T-helper 1 cell treated with Interleukin-12 subunit alpha and Interleukin-12 subunit beta and Interleukin-4 antibody, amounts not matched to agents 30 ng/mL and 1 ng/mL, for 36 hours (primary cell): ENCODE data around the gene DNAJC5G. TPM values are rescaled to one million over a fixed set of nuclear protein-coding genes. Genes with fewer than 3 reads are reported as not detected.
"Not testable (repeated sequence)": the region's sequence is repeated elsewhere in the genome, so short reads cannot be mapped to it uniquely, and the experiment has no call there.

Source experiments
- intact Hi-C: fragments of 100-400 bp; cut with micrococcal nuclease; formaldehyde crosslinking; loops from one replicate; pipeline ENCODE4 v1.15.1; 2024
- total RNA-seq: library from RNA; stranded (reverse); gene quantifications from 2 replicates; pipeline ENCODE4 v1.2.3, GENCODE V29; 2022

DNAJC5G gene
- total RNA-seq, 1 donor from 2014 or later = not detected

DNA sequence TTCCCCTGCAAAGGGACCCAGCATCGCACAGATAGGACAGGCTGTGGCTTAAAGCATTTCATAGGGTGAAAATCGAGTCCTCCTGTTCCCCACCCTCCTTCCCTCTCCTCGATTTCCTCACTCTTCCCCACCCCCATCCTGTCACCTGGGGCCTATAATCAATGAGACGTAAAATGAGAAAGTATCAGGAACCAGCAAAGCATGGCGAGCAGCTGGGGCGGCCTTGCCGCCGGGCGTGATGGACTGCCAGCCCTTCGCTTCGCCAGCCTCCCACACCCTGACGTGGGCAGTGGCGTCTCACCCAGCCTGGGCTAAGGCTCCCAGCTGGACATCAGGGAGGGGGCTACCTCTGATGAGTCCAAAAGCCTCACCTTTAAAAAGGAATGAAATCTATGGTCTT lies 23.5 kb upstream of the DNAJC5G start:
- intact Hi-C loops = no loop called here

DNA sequence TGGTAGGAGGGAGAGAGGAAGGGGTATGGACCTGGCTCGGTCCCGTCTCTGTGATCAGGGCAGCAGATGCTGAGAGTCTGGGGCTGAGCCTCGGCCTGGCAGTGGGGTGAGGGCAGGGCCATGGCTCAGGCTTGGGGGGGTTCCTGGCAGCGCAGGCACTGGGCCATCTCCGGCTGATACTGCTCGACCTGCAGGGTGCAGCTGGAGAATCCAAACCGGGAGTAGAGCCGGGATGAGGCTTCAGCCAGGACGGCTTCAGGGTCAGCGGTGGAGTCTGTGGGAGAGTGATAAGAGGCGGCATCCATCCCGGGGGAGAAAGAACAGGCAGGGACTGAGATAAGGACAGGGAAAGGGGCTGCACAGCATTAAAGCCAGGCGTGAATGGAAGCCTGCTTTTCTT lies 20.0 kb upstream of the DNAJC5G start:
- intact Hi-C loops = no loop called here

DNA sequence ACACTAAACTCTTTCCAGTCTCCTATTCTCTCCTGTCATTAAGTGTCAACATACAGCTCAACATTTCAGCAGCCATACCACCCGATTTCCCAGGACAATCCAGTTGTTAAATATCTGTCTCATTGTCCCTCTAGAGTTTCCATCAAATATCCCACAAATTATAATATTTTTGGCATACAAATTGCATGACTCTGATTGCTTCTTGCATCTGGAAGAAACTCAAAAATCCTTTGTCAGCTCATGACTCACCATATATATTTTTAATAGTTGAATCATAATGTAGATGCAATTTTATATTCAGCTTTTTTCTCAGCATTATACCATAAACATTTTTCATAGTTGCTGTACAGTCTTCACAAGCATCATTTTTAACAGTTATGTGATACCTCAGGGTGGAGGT lies 19.6 kb upstream of the DNAJC5G start:
- intact Hi-C loops = no loop called here

DNA sequence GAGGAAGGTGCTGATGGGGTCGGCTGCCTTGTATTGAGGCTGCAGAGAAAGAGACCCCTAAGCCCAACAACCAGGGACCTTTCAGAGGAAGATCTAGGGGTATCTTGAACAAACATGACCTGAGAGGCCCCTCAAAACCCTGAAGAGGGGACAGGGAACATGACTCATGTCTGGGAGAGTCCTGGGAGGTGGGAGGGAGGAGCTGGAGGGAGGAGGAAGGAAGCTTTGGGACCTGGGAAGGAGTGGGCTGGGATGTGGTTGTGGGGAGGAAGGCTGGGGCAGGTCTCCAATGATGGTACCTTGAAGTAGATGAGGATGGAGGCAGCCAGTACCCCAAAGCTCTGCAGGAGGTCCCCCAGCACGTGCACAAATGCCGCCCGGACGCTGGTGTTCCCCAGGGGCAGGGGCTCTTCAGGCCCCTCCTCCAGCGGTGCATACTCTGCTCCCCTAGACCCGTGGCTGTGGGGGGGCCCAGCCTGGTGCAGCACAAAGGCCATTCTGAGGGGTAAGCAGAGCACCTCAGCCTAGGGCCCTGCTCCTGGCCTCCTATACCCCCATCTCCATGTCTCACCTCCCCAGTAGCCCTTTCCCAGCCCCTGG lies 18.3 kb upstream of the DNAJC5G start:
- intact Hi-C loops = no loop called here

DNA sequence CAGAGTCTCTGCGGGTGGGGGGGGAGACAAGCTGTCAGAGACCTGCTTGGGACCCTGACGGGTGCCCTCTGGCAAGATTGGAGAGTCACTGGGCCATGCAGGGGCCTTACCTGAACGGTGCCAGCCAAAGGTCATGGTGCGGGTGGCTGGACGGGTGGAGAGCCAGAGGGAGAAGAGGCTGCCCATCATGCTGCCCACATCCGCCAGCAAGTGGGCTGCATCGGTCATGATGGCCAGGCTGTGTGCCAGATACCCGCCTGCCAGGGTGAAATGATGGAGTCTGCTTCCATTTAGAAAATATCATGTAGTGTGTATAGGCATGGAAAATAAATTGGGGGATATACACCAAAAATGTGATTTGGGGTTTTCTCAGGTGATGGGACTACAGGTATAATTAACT lies 17.2 kb upstream of the DNAJC5G start:
- intact Hi-C loops = no loop called here

DNA sequence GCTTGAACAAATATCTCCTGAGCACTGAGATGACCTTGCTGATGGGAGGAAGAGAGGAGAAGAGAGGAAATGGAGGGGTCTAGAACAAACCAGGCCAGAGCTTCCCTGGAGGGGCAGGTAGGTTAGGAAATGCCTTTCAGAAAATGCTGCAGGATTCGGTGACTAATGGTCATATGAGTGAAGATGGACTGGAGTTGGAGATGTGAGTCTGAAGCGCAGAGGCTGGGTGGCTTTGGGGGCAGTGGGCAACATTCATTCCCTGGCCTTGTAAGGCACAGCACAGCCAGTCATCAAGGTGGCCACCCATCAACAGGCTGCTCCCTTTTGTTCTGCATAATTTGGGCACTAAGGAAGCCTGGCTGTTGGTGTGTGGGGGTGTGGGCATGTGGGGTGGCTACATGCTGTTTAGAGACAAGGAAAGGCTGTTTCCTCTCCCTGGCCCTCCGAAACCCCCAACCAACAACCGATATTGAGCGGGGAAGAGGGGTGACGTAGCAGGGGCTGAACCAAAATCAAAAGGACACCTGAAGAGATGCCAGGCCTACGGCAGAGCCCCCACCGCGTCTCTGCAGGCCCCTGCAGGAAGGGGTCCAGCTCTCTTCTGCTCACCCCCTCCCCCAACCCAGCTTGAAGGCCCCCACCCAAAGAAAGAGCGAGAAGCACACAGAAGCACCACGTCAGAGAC lies 13.8 kb upstream of the DNAJC5G start:
- intact Hi-C loops = loop anchor here (1.0 to 5.0 kb wide), 3 partner anchors 11 to 289 kb away; partner anchors contain the start of genes IFT172 and MAPRE3

DNA sequence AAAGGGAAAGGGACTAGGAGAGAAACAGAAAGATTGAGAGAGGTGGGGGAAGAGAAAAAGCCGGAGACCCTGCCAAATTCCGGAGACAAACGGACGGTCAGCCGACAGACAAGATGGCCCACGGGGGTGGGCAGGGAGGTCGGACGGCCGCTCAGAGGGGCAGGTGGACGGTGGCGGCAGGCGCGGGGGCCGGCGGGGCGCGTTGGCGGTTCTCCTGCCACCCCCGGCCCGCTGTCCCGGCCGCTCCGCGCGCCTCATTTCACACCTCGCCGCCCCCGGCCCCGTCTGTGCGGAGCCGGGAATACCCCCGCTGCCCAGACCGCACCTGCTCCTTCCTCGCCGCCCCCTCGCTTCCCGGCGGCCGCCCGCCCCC lies 13.3 kb upstream of the DNAJC5G start:
- intact Hi-C loops = loop anchor here (1.0 to 5.0 kb wide), 4 partner anchors 12 to 290 kb away; partner anchors contain the start of genes IFT172, KHK and MAPRE3

DNA sequence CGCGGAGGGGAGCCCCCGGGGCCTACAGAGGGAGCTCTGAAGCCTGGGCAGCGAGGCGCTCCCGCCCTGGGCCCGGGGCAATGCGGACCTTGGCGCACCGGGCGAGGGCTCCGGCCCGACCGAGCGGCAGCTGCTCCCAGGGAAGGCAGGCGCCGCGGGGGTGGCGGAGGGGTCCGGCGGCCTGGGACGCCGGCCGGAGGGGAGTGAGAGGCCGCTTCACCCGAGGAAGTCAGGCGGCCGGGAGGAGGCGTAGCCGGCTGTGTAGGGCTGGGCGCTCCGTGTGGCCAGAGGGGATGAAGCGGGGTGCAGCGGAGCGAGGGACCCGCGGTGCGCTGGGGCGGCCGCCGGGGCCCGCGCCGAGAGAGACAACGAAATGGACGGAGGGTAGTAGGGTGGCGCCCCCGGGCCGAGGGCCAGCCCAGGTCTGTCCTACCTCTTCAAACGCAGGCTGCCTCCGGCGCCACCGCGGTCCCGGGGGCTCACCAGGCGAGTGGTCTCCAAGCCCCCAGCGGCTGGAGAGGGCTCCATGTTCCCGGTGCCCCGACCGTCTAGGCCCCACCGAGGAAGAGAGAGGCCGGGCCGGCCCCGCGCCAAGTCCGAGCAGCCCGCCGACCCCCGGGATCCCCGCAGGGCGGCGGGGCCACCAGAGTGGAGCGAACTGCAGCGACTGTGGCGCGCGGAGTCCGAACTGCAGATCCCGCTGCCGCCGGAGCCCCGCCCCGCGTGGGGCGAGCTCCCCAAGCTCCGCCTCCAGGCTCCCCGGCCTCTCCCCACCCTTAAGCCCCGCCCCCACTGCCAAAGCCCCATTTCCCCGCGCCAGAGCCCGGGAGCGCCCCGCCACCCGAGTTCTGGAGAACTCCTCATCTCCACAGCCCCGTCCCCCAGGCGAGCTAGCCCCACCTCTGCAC lies 12.6 kb upstream of the DNAJC5G start, which contains the start of gene SLC30A3:
Gene SLC30A3, minus strand, starts transcription at position 669 of the 908 bp plus-strand sequence. Its CDS starts 141 bp downstream, at position 528.
- intact Hi-C loops = loop anchor here (1.0 to 5.0 kb wide), 6 partner anchors 50 to 290 kb away; partner anchors contain the start of genes ATRAID, IFT172, KHK and MAPRE3

DNA sequence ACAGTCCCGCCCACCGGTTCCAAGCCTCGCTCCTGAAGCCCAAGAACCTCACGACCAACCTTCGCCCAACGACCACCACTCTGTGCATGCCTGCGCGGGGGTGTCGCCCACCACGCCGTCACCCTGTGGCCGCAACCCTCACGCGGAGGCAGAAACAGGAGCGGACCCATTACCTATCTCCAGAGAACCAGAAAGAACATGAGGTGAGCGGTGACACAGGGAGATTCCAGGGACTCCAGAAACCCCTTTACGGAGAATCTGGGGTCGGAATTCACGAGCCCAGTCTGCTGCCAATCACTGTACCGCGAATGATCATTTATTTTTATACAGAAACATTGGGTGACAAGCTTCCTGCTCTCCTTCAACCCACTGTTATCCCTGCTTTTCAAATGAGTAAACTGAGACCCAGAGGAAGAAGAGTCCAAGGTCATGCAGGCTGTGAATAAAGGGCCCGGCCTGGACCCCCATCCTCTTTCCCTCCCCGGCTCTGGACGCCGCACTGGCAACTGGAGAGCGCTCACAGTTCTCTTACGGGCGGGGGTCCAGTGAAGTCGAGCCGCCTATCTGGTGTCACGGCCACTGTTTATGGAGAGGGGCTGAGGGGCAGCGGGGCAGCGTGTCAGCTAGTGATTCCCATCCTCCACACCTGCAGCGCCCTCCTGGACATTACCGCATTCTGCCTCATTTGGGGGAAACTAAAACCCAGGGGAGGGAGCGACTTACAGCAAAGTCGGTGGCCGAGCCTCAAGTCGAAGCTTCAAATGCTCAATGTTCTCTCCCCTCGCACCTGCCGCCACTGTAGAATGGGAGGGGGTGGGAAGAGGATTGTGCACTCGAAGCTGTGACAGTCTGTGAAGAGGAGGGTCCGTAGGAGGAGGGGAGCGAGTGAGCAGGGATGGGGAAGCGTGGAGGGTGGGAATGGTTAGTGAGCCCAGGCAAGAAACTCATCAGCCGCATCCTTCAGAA lies 11.7 kb upstream of the DNAJC5G start:
- intact Hi-C loops = loop anchor here (1.0 to 5.0 kb wide), 6 partner anchors 51 to 291 kb away; partner anchors contain the start of genes ATRAID, IFT172, KHK and MAPRE3

DNA sequence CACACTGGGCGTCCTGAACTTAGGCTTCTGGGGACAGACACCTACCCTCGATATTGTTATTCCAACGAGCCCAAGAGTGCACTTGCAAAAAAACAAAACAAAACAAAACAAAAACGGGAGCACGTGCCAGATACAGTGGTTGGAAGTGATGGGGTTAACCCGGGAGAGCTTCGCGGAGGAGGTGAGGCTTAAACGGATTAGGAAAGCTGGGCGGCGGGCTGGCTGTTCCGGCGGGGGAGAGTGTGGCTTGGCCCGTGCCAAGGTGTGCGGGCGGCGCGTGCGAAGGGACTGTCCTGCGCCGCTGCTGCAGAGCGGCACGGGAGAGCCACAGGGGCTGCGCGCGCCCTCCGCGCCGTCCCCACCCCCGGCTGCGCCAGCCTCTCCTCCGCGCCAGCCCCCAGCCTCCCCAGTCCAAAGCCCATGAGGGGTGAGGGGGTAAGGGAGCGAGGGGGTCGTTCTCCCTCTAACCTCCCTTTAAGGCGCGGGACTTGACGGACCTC lies 10.9 kb upstream of the DNAJC5G start:
- intact Hi-C loops = loop anchor here (5.0 kb wide), 2 partner anchors 223 to 292 kb away; partner anchors contain the start of genes IFT172 and MAPRE3

DNA sequence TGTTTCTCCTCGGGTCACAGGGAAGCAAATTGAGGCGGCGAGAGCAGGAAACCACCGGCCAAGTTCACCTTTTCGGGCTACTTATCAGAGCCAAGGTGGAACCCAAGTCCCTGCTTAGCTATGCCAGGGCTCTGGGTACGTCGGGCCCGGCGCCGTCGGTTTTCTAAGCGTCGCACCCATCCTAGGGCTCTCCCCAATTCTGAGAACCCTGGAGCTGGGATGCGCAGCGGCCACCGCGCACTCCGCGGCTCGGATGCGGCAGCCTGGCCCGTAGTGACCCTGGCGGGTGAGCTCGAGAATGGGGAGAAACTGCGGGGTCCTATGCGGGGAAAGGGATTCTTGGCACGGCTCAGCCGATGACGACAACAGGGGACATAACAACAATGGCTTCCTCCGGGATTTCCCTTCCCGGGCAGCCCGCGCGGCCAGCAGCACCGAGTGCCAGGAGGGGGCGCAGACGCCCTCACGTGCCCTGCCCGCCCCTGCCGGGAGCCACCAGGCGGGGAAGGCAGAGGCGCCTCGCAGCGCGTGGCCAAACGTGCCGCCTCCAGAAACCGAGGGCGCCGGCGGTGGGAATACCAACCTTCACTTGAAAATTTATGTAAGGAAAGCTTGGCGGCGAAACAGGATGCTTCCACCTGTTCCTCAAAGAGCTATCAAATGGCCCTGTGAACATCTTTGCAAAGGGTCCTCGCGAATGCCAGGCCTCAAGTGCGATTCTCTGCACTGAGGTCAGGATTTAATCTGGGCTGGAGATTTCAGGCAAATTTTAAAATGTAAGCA lies 10.3 kb upstream of the DNAJC5G start:
- intact Hi-C loops = loop anchor here (5.0 kb wide), 2 partner anchors 222 to 293 kb away; partner anchors contain the start of genes IFT172 and MAPRE3

DNA sequence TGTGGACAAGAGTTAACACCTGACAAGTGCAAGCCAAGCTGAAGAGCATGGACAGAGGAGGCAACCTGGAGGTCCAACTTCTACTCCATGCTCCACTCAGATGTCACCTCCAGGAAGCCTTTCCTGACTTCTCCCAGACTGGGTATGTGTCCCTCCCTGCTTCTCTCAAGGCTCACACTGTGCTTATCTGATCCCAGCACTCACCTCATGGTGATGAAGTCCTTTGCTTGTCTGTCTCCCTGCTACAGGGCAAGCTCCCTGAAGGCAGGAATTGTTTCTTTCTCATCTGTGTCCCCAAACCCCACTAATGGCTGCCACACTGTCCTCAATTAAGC lies 9.7 kb upstream of the DNAJC5G start:
- intact Hi-C loops = no loop called here

DNA sequence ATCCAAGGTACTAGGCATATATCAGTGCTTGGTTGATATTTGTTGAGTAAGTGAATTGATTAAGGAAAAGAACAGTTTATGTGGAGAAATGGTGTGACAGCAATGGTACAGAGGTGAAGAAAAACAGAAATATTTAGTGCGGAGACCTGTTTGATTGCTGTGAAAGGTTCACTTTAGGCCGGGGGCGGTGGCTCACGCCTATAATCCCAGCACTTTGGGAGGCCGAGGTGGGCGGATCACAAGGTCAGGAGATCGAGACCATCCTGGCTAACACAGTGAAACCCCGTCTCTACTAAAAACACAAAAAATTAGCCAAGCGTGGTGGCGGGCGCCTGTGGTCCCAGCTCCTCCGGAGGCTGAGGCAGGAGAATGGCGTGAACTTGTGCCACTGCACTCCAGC lies 6.9 kb upstream of the DNAJC5G start:
- intact Hi-C loops = not testable (repeated sequence)

DNA sequence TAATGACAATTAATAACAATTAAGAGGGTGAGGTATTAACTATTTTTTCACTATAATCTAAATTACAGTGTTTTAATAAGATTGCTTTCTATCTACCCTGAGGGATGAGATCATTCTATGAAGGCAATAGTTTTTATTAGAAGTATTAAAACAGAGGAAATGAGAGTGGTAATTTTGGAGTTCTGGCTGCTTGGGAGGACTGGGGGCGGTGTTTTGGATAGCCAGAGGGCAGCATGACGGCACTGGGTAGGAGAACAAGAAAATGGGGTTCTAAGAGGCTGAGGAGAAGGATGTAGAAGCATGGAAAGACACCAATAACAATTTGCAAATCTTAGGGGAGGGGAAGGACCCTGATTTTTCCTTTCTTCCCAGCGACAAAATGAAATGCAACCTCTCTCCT lies 5.1 kb upstream of the DNAJC5G start:
- intact Hi-C loops = no loop called here

DNA sequence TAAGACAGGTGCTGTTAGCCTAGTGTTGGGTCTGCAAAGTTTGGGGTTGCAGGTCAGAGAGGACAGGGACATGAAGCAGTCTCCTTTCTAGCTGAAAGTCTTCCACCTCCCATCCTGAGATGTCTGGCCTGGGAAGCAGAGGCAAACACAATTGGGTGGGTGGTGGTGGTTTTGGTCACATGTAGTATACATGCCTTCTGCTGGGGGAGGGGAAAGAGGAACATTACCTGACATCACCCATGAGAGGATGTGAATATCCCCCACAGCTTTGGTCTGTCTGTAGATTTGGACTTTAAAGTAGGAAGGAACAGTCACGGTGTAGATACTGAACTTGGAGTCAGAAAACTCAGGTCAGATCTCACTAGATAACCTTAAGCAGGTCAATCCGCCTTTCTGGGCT lies 4.6 kb upstream of the DNAJC5G start:
- intact Hi-C loops = no loop called here

DNA sequence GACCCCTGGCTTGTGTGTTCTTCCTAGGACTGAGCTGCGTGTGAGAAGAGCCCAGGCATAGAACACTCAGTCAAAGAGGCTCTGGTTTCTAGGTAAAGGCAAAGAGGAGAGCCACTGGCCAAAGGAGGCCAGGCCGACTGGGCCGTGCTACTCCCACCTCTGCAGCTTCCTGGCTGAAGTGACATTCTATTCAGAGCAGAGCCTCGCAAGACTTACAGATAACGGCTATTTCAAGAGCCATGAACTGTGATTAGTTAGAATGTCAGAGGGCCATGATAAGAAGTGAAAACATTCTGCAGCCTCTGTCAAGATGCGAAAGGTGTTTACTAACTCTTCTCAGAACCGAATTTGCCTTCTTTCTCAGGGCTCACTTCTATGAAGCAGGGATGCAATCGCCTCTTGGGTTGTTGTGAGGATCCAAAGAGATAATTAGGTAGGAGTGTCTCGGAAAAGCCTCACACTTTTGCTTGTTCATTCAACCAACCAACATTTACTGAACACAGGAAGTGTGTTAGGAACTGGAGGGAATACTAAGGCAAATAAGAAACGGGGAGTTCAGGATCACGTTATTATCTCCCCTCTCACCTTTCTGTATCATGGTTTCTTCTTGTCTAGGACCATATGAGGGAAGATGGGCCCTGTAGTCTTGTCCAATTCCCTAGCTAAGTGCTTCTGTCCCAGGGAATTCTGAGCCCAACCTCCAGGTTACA lies 3.4 kb upstream of the DNAJC5G start:
- intact Hi-C loops = no loop called here

DNA sequence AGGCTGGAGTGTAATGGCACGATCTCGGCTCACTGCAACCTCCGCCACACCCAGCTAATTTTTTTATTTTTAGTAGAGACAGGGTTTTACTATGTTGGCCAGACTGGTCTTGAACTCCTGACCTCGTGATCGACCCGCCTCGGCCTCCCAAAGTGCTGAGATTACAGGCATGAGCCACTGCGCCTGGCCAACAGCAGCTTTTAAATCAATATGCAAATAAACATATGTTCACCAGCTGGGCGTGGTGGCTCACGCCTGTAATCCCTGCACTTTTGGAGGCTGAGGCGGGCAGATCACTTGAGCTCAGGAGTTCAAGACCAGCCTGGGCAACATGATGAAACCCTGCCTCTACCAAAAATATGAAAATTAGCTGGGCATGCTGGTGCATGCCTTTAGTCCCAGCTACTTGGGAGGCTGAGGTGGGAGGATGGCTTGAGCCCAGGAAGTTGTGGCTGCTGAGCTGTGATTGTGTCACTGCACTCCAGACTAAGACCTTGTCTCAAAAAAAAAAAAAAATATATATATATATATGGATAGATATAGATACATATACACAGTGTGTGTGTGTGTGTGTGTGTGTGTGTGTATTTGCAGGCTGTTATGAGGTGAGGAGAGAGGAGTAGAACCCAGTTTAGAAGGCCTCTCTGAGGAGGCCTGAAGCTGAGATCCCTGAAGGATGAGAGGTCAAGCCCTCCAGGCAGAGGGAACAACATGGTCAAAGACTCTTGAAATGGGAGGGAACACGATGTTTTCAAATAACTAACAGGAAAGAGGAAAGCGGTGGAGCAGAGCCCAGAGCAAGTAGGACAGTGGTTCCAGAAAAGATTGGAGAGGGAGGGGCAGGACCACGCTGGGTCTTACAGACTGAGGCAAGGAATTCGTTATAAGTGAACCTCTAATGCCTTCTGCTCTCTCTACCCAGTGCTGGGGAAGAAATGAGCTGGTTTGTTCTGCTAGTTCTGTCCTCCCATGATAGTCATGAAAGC lies 2.4 kb upstream of the DNAJC5G start:
- intact Hi-C loops = not testable (repeated sequence)

DNA sequence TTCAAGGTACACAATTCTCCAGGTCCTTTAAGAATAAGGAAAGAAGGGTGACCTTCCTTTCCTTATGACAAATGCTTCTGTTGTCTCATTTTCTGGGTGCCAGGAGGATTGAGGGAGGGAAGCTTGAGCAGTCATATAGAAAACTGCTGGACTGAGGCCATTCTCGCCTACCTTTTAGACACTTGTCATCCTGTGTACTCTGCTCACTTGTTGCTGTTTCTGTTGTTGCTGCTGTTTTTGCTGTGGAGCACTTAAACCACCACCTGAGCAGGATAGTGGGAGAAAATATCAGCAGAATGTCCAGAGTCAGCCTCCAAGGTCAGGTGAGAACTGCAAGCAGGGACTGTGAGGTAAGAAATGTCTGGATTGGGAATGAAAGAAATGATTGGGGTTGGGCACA lies 2.8 kb downstream of the DNAJC5G start:
- intact Hi-C loops = no loop called here
